Measurements from ENCODE around the gene SLCO1A2. TPM values are rescaled to one million over a fixed set of nuclear protein-coding genes. Genes with fewer than 3 reads are reported as not detected.
A peak's percentile ranks its signal among the peaks of the same experiment; 100 is the strongest.

SLCO1A2 gene
- total RNA-seq, 1 experiment from 2014 or later, result not detected

DNA sequence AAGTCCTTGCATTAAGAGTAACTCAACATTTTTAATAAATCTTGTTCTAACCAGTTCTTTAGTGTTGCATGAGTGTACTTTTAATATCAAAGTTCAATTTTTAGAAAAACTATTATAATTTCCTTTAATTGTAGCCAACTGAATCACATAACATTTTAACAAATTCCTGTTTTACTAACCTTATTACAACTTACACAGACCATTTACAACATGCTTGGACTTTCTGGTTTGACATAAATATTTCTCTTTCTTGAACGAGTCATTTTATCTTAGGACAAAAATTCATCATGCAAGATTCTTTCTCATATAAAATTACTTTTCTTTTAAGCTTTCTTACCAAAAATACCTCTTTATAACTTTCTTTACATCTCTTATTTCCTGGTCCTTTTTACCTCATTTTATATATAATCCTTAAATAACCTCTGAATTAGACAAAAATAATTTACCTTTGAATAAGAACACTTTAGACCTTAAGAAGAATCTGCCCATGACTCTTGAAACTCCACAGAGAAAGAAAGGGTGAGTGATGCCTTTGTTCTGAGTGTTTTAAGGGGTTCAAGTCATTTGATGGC, 3.9 kb downstream of the SLCO1A2 start:
- H3K9me3 Mint-ChIP-seq (ENCODE audit: unreplicated experiment), result peaks cover 15% of the 10 kb centered on the region
- H3K36me3 Mint-ChIP-seq (ENCODE audit: insufficient read depth, unreplicated experiment), result no peaks in the 10 kb centered on the region
- peak; percentile 30 for DNase-seq (ENCODE audit: unreplicated experiment)
- no peak overlapping the region for H3K27ac Mint-ChIP-seq (ENCODE audit: low read depth, unreplicated experiment)
- H3K27me3 Mint-ChIP-seq (ENCODE audit: insufficient read depth, unreplicated experiment), result no peaks in the 10 kb centered on the region
- BruUV-seq (replicated peaks), result no TSS peak
- POLR2A ChIA-PET, result no interaction called here
- no peaks in the 10 kb centered on the region for H3K4me1 Mint-ChIP-seq (ENCODE audit: insufficient read depth, unreplicated experiment)
- intact Hi-C loops (cut with micrococcal nuclease), result no loop called here
- TF ChIP-seq, protein P1, sequence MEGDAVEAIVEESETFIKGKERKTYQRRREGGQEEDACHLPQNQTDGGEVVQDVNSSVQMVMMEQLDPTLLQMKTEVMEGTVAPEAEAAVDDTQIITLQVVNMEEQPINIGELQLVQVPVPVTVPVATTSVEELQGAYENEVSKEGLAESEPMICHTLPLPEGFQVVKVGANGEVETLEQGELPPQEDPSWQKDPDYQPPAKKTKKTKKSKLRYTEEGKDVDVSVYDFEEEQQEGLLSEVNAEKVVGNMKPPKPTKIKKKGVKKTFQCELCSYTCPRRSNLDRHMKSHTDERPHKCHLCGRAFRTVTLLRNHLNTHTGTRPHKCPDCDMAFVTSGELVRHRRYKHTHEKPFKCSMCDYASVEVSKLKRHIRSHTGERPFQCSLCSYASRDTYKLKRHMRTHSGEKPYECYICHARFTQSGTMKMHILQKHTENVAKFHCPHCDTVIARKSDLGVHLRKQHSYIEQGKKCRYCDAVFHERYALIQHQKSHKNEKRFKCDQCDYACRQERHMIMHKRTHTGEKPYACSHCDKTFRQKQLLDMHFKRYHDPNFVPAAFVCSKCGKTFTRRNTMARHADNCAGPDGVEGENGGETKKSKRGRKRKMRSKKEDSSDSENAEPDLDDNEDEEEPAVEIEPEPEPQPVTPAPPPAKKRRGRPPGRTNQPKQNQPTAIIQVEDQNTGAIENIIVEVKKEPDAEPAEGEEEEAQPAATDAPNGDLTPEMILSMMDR (IDR thresholded peaks at IDR 0.05; ENCODE audit: unreplicated experiment), result no peak
- H3K4me3 Mint-ChIP-seq (ENCODE audit: unreplicated experiment), result no peak overlapping the region
- CTCF ChIA-PET, result interaction anchor here (0.9 kb wide), 1 partner anchor 38 kb away, joined by 4 read pairs; no protein-coding TSS in a partner anchor

DNA sequence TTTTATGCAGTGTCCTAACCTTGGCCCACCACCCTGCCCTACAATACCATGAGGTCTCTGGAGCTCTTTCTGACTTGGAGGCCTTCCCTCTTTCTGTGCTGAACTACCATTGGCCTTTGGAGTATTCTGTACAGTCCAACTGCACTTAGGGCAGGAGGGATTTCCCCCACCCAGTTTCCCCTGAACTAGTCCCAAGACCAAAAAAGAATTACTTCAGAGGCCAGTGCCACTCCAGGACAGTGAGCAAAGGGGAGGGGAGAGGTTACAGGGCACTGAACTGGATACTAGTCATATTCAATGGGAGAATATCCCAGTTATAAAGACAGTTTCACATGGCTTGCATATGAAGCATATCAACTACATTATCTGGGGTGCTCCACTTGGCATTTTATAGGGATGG, 6.1 kb downstream of the SLCO1A2 start:
- Mint-ChIP-seq H3K4me3 (ENCODE audit: unreplicated experiment) (no peak overlapping the region), H3K27me3 (ENCODE audit: insufficient read depth, unreplicated experiment) (no peaks in the 10 kb centered on the region), H3K4me1 (ENCODE audit: insufficient read depth, unreplicated experiment) (no peaks in the 10 kb centered on the region), H3K9me3 (ENCODE audit: unreplicated experiment) (peaks cover 15% of the 10 kb centered on the region), H3K36me3 (ENCODE audit: insufficient read depth, unreplicated experiment) (no peaks in the 10 kb centered on the region), H3K27ac (ENCODE audit: low read depth, unreplicated experiment) (no peak overlapping the region)
- ChIA-PET POLR2A (no interaction called here), CTCF (no interaction called here)
- TF ChIP-seq, protein P1 (IDR thresholded peaks at IDR 0.05; ENCODE audit: unreplicated experiment), result no peak
- DNase-seq (ENCODE audit: unreplicated experiment), result no peak
- BruUV-seq (replicated peaks), result no TSS peak
- intact Hi-C loops (cut with micrococcal nuclease), result no loop called here

DNA sequence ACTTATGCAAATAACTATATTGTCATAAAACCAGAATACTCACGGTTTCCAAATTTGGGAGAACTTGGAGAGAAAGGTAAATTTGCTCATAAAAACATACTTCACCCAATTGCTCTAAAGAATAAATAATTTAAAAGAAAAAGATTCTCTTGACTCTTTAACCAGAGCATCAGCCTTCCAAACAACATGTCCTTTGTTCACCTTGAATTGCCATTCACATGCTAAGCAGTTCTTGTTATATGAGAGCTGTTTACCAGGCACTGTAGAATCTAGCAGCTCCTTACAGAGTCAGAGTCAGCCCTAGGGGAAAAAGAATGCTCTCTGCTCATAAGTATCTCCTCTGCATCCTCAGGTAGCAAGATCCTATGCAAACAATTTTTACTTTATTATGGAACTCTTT, 10.2 kb downstream of the SLCO1A2 start:
- intact Hi-C loops (cut with micrococcal nuclease), result no loop called here
- Mint-ChIP-seq H3K27ac (ENCODE audit: low read depth, unreplicated experiment) (no peak overlapping the region), H3K36me3 (ENCODE audit: insufficient read depth, unreplicated experiment) (no peaks in the 10 kb centered on the region), H3K4me1 (ENCODE audit: insufficient read depth, unreplicated experiment) (no peaks in the 10 kb centered on the region), H3K9me3 (ENCODE audit: unreplicated experiment) (peaks cover 15% of the 10 kb centered on the region), H3K27me3 (ENCODE audit: insufficient read depth, unreplicated experiment) (no peaks in the 10 kb centered on the region), H3K4me3 (ENCODE audit: unreplicated experiment) (no peak overlapping the region)
- no TSS peak for BruUV-seq (replicated peaks)
- DNase-seq (ENCODE audit: unreplicated experiment), result no peak
- ChIA-PET POLR2A (interaction anchor here (1.0 kb wide), 1 partner anchor 20 kb away, joined by 3 read pairs; no protein-coding TSS in a partner anchor), CTCF (interaction anchor here (0.6 kb wide), 1 partner anchor 1729 kb away, joined by 3 read pairs; no protein-coding TSS in a partner anchor)
- TF ChIP-seq, protein P1 (IDR thresholded peaks at IDR 0.05; ENCODE audit: unreplicated experiment), result no peak

DNA sequence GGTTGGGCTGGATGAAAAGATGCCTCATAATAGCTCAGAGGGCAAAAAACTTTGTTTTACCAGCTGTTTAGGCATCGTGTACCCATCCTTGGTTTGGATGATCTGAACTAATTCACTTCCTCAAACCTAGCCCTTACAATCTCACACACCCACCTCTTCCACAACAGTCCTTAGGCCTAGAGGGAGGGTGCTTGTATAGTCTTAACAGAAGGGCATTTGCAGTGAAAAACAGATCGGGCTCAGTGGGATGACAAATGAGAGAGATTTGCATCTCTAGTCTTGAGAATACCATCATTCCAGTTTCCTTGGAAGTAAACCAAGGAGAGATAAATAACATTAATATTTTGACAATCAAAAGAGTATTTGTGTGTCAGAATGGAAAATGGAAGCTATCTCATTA, 11.0 kb downstream of the SLCO1A2 start:
- CTCF ChIA-PET, result no interaction called here
- intact Hi-C loops (cut with micrococcal nuclease), result no loop called here
- Mint-ChIP-seq H3K4me1 (ENCODE audit: insufficient read depth, unreplicated experiment) (no peaks in the 10 kb centered on the region), H3K27me3 (ENCODE audit: insufficient read depth, unreplicated experiment) (no peaks in the 10 kb centered on the region), H3K4me3 (ENCODE audit: unreplicated experiment) (no peak overlapping the region), H3K9me3 (ENCODE audit: unreplicated experiment) (peaks cover 8% of the 10 kb centered on the region), H3K36me3 (ENCODE audit: insufficient read depth, unreplicated experiment) (no peaks in the 10 kb centered on the region), H3K27ac (ENCODE audit: low read depth, unreplicated experiment) (no peak overlapping the region)
- POLR2A ChIA-PET, result no interaction called here
- TF ChIP-seq, protein P1 (IDR thresholded peaks at IDR 0.05; ENCODE audit: unreplicated experiment), result no peak
- BruUV-seq (replicated peaks), result no TSS peak
- DNase-seq (ENCODE audit: unreplicated experiment), result no peak
